H9 (cell line): ENCODE results near the gene CD248. TPM values are rescaled to one million over a fixed set of nuclear protein-coding genes. Genes with fewer than 3 reads are reported as not detected.

ENCODE experiments used
- DNase-seq: peaks from one replicate; pipeline ENCODE4 v3.0.0-alpha.2; 2017
- H2AFZ ChIP-seq: one replicate; pipeline ENCODE4 v1.6.1; 2013; ENCODE audit warnings: mild to moderate bottlenecking, low read length, control low read depth, moderate library complexity
- H2AK5ac ChIP-seq: 2 replicates; pipeline ENCODE4 v1.6.1; 2013; ENCODE audit warnings: low read length, control low read depth, mixed read lengths; ENCODE audit not compliant: insufficient read length
- H2BK120ac ChIP-seq: one replicate; pipeline ENCODE4 v1.6.1; 2013; ENCODE audit warnings: low read depth, mild to moderate bottlenecking, low read length, control low read depth, inconsistent platforms; ENCODE audit not compliant: poor library complexity, severe bottlenecking
- H2BK12ac ChIP-seq: 2 replicates; pipeline ENCODE4 v1.6.1; 2013; ENCODE audit warnings: low read length, control low read depth, mixed read lengths, low read depth; ENCODE audit not compliant: insufficient read length
- H2BK15ac ChIP-seq: 2 replicates; pipeline ENCODE4 v1.6.1; 2013; ENCODE audit warnings: low read depth, low read length, control low read depth
- H2BK20ac ChIP-seq: one replicate; pipeline ENCODE4 v1.6.1; 2013; ENCODE audit warnings: low read depth, mild to moderate bottlenecking, low read length, control low read depth, inconsistent platforms; ENCODE audit not compliant: poor library complexity, severe bottlenecking
- H2BK5ac ChIP-seq: 2 replicates; pipeline ENCODE4 v1.6.1; 2013; ENCODE audit warnings: low read length, control low read depth, mixed read lengths; ENCODE audit not compliant: insufficient read length
- H3K14ac ChIP-seq: 2 replicates; pipeline ENCODE4 v1.6.1; 2013; ENCODE audit warnings: low read length, control low read depth; ENCODE audit not compliant: insufficient read depth
- H3K18ac ChIP-seq: 2 replicates; pipeline ENCODE4 v1.6.1; 2013; ENCODE audit warnings: low read depth, mild to moderate bottlenecking, mixed read lengths, low read length, control low read depth; ENCODE audit not compliant: insufficient read length
- H3K23ac ChIP-seq: 2 replicates; pipeline ENCODE4 v1.6.1; 2013; ENCODE audit warnings: low read length, control low read depth, mixed read lengths, low read depth; ENCODE audit not compliant: insufficient read length
- H3K23me2 ChIP-seq: 2 replicates; pipeline ENCODE4 v1.6.1; 2013; ENCODE audit warnings: low read depth, mild to moderate bottlenecking, mixed read lengths, low read length, control low read depth; ENCODE audit not compliant: insufficient read length, poor library complexity, severe bottlenecking
- H3K27ac ChIP-seq: 2 replicates; pipeline ENCODE4 v1.5.1; 2013; ENCODE audit warnings: low read length, control low read depth, mixed read lengths, low read depth; ENCODE audit not compliant: insufficient read length
- H3K27me3 ChIP-seq: 2 replicates; pipeline ENCODE4 v1.6.1; 2013; ENCODE audit warnings: low read length, control low read depth, inconsistent platforms; ENCODE audit not compliant: insufficient read depth
- H3K4ac ChIP-seq: 2 replicates; pipeline ENCODE4 v1.6.1; 2013; ENCODE audit warnings: low read depth, mild to moderate bottlenecking, control low read depth, inconsistent platforms, low read length, moderate library complexity
- H3K4me1 ChIP-seq: 2 replicates; pipeline ENCODE4 v1.6.1; 2013; ENCODE audit warnings: low read length, control low read depth, inconsistent platforms; ENCODE audit not compliant: insufficient read depth
- H3K4me2 ChIP-seq: 2 replicates; pipeline ENCODE4 v1.6.1; 2013; ENCODE audit warnings: low read length, control low read depth, mixed read lengths; ENCODE audit not compliant: insufficient read length, insufficient read depth
- H3K56ac ChIP-seq: 2 replicates; pipeline ENCODE4 v1.6.1; 2013; ENCODE audit warnings: low read depth, mild to moderate bottlenecking, mixed read lengths, low read length, control low read depth; ENCODE audit not compliant: insufficient read length
- H3K79me1 ChIP-seq: 2 replicates; pipeline ENCODE4 v1.6.1; 2013; ENCODE audit warnings: low read depth, mild to moderate bottlenecking, moderate library complexity, low read length, control low read depth, inconsistent platforms; ENCODE audit not compliant: insufficient read depth, poor library complexity, severe bottlenecking
- H3K79me2 ChIP-seq: 2 replicates; pipeline ENCODE4 v1.6.1; 2013; ENCODE audit warnings: low read length, control low read depth, inconsistent platforms; ENCODE audit not compliant: insufficient read depth
- H3K9ac ChIP-seq: 2 replicates; pipeline ENCODE4 v1.6.1; 2013; ENCODE audit warnings: low read length, control low read depth, mixed read lengths; ENCODE audit not compliant: insufficient read length; ENCODE audit errors: extremely low read depth
- H3K9me3 ChIP-seq: one replicate; pipeline ENCODE4 v1.6.1; 2013; ENCODE audit warnings: low read depth, low read length, inconsistent platforms; ENCODE audit not compliant: control insufficient read depth
- H3T11ph ChIP-seq: one replicate; pipeline ENCODE4 v1.6.1; 2013; ENCODE audit warnings: mild to moderate bottlenecking, low read length, control low read depth, inconsistent platforms
- H4K20me1 ChIP-seq: one replicate; pipeline ENCODE4 v1.6.1; 2013; ENCODE audit not compliant: control insufficient read depth, insufficient read length, insufficient read depth
- H4K5ac ChIP-seq: 2 replicates; pipeline ENCODE4 v1.6.1; 2013; ENCODE audit warnings: low read depth, mild to moderate bottlenecking, mixed read lengths, low read length, control low read depth; ENCODE audit not compliant: insufficient read length
- H4K8ac ChIP-seq: replicated peaks from 2 replicates; pipeline ENCODE4 v1.6.1; 2013; ENCODE audit warnings: low read length, control low read depth, mixed read lengths, low read depth; ENCODE audit not compliant: insufficient read length
- H4K91ac ChIP-seq: 2 replicates; pipeline ENCODE4 v1.6.1; 2013; ENCODE audit warnings: low read depth, mild to moderate bottlenecking, moderate library complexity, mixed read lengths, low read length, control low read depth; ENCODE audit not compliant: insufficient read length
- H3K27ac Mint-ChIP-seq, 3 experiments: 2 replicates in 2 of 3; 3 replicates in 1 of 3; pipeline ENCODE4 v1.8.0; 2020 to 2021; ENCODE audit warnings: mixed read lengths in 3 of 3, mild to moderate bottlenecking in 1 of 3, moderate library complexity in 1 of 3
- H3K27me3 Mint-ChIP-seq: 2 replicates; pipeline ENCODE4 v1.8.0; 2021; ENCODE audit warnings: low read depth, mild to moderate bottlenecking, moderate library complexity, mixed read lengths
- H3K36me3 Mint-ChIP-seq, 3 experiments: 2 replicates in 2 of 3; 3 replicates in 1 of 3; pipeline ENCODE4 v1.8.0; 2020 to 2021; ENCODE audit warnings: low read depth in 3 of 3, mixed read lengths in 3 of 3; ENCODE audit not compliant: insufficient read depth in 1 of 3
- H3K4me1 Mint-ChIP-seq, 2 experiments: 2 replicates each; pipeline ENCODE4 v1.8.0; 2020; ENCODE audit warnings: mixed read lengths in 2 of 2
- H3K4me3 Mint-ChIP-seq, 2 experiments: 2 replicates in 1 of 2; 3 replicates in 1 of 2; pipeline ENCODE4 v1.8.0; 2020 to 2021; ENCODE audit warnings: mild to moderate bottlenecking in 2 of 2, mixed read lengths in 2 of 2, moderate library complexity in 1 of 2
- H3K9me3 Mint-ChIP-seq, 2 experiments: 2 replicates in 1 of 2; 3 replicates in 1 of 2; pipeline ENCODE4 v1.8.0; 2020; ENCODE audit warnings: mild to moderate bottlenecking in 2 of 2, mixed read lengths in 2 of 2, moderate library complexity in 1 of 2
- WGBS: extraction: QIAGEN DNeasy Blood & Tissue Kit; methylation state at CpG from one replicate; pipeline ENCODE4 v1.1.7; 2013; ENCODE audit warnings: missing lambda C conversion rate, low lambda C conversion rate, mixed read lengths; ENCODE audit not compliant: insufficient read length; ENCODE audit errors: extremely low coverage; 5-methylcytosine and 5-hydroxymethylcytosine counted together
- total RNA-seq: library from RNA; stranded (reverse); gene quantifications from 2 replicates; pipeline ENCODE4 v1.2.1, GENCODE V29; 2021
- TF ChIP-seq, protein P1 (sequence below): fragments of 200-600 bp; sonication (generic); conservative IDR thresholded peaks from 3 replicates; pipeline ENCODE4 v1.8.0; 2021; ENCODE audit warnings: antibody characterized with exemption, mild to moderate bottlenecking

Gene CD248
- total RNA-seq, 1 experiment from 2014 or later = 1.5 TPM

DNA sequence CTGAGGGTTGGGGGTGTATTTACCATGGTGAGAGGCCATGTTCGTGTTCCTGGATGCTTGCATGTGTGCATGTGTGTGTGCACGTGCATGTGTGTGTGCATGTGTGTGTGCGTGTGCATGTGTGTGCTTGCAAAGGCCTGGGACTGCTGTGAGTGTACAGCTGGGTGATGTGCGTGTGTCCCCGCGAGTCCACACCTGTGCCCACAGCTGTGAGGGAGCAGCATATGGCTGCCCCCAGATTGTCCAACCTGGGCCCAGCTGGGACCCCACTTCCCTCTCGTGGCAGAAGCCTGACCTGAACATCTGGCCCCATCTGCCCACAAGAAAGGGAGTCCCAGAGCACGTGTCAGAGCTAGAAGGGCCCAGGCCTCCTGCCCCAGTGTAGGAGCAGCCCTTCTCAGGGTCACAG is 8.4 kb upstream of the CD248 start:
- no peaks in the 10 kb centered on the region for H3K27me3 ChIP-seq
- H3K18ac ChIP-seq = no peak overlapping the region
- no peak overlapping the region for H2BK20ac ChIP-seq
- no peak overlapping the region for H2AK5ac ChIP-seq
- H3K27ac ChIP-seq = no peak overlapping the region
- 0 out of 2 replicates have a peak, but pooled peaks cover 3% of the 10 kb centered on the region for H3K4me1 ChIP-seq
- H4K91ac ChIP-seq = no peak overlapping the region
- H3K4me1 Mint-ChIP-seq = peaks cover 9 to 22% of the 10 kb centered on the region in 2 experiments
- H3T11ph ChIP-seq = no peak overlapping the region
- H3K79me2 ChIP-seq = no peaks in the 10 kb centered on the region
- no peak overlapping the region for H3K14ac ChIP-seq
- H3K27me3 Mint-ChIP-seq = peaks cover 15% of the 10 kb centered on the region
- H3K23ac ChIP-seq = no peak overlapping the region
- peaks cover 0 to 1% (median under 1%) of the 10 kb centered on the region in 3 experiments; a peak in 4 of 7 replicates for H3K36me3 Mint-ChIP-seq
- no peaks in the 10 kb centered on the region for H4K20me1 ChIP-seq
- no peak for DNase-seq
- no peak overlapping the region for H4K5ac ChIP-seq
- H3K27ac Mint-ChIP-seq = no peak overlapping the region
- no peak overlapping the region for H2BK15ac ChIP-seq
- no peak overlapping the region for H3K4me2 ChIP-seq
- H3K9ac ChIP-seq = no peak overlapping the region
- H3K9me3 ChIP-seq = no peaks in the 10 kb centered on the region
- no peak overlapping the region for H3K56ac ChIP-seq
- TF ChIP-seq, protein P1, sequence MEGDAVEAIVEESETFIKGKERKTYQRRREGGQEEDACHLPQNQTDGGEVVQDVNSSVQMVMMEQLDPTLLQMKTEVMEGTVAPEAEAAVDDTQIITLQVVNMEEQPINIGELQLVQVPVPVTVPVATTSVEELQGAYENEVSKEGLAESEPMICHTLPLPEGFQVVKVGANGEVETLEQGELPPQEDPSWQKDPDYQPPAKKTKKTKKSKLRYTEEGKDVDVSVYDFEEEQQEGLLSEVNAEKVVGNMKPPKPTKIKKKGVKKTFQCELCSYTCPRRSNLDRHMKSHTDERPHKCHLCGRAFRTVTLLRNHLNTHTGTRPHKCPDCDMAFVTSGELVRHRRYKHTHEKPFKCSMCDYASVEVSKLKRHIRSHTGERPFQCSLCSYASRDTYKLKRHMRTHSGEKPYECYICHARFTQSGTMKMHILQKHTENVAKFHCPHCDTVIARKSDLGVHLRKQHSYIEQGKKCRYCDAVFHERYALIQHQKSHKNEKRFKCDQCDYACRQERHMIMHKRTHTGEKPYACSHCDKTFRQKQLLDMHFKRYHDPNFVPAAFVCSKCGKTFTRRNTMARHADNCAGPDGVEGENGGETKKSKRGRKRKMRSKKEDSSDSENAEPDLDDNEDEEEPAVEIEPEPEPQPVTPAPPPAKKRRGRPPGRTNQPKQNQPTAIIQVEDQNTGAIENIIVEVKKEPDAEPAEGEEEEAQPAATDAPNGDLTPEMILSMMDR = no peak
- peaks cover 2% of the 10 kb centered on the region in 2 experiments for H3K9me3 Mint-ChIP-seq
- no peak overlapping the region for H3K4me3 Mint-ChIP-seq
- no peak overlapping the region for H3K4ac ChIP-seq
- H2AFZ ChIP-seq = no peak overlapping the region
- H3K23me2 ChIP-seq = no peaks in the 10 kb centered on the region
- no peaks in the 10 kb centered on the region for H3K79me1 ChIP-seq
- H2BK12ac ChIP-seq = no peak overlapping the region
- no peak overlapping the region for H4K8ac ChIP-seq
- H2BK120ac ChIP-seq = no peak overlapping the region
- no CpG with 5 or more reads among the region's 8 CpGs for WGBS
- H2BK5ac ChIP-seq = no peak overlapping the region
